CD8-positive, alpha-beta memory T cell (primary cell): ENCODE measurements around the gene POLL. TPM values are rescaled to one million over a fixed set of nuclear protein-coding genes. Genes with fewer than 3 reads are reported as not detected.
A peak's percentile ranks its signal among the peaks of the same experiment; 100 is the strongest.

Experiments
- CTCF ChIA-PET: fragments of 350-600 bp; sonication (Branson Sonifier 250); formaldehyde crosslinking; loops from one replicate; lab custom pipeline; 2021; ENCODE audit warnings: antibody characterized with exemption; lab: Charles Lee
- POLR2A ChIA-PET: fragments of 350-600 bp; sonication (Branson Sonifier 250); formaldehyde crosslinking; loops from one replicate; lab custom pipeline; 2021; ENCODE audit warnings: antibody characterized with exemption; lab: Charles Lee
- DNase-seq, 5 donors: peaks; one replicate each; pipeline versions ENCODE4 v3.0.0 to v3.0.0-alpha.2; 2020 to 2022; ENCODE audit warnings: mixed read lengths in 1 of 5
- H3K27ac ChIP-seq: one replicate; pipeline ENCODE4 v1.7.0; 2013; ENCODE audit warnings: low read depth, mild to moderate bottlenecking, low read length, moderate library complexity
- H3K27me3 ChIP-seq: 2 replicates; pipeline ENCODE4 v1.7.0; 2013; ENCODE audit warnings: low read length, mild to moderate bottlenecking; ENCODE audit not compliant: insufficient read depth, poor library complexity, severe bottlenecking
- H3K36me3 ChIP-seq: 2 replicates; pipeline ENCODE4 v1.7.0; 2013; ENCODE audit warnings: mild to moderate bottlenecking, low read length, moderate library complexity; ENCODE audit not compliant: insufficient read depth
- H3K4me1 ChIP-seq: 2 replicates; pipeline ENCODE4 v1.7.0; 2013; ENCODE audit warnings: mild to moderate bottlenecking, low read length, moderate library complexity; ENCODE audit not compliant: insufficient read depth
- H3K4me3 ChIP-seq: 2 replicates; pipeline ENCODE4 v1.7.0; 2013; ENCODE audit warnings: mild to moderate bottlenecking, low read length
- H3K9me3 ChIP-seq: 2 replicates; pipeline ENCODE4 v1.7.0; 2013; ENCODE audit warnings: mild to moderate bottlenecking, low read length
- H3K27ac Mint-ChIP-seq, 8 donors: one replicate each; pipeline ENCODE4 v1.8.0; 2020 to 2021; ENCODE audit warnings: mixed read lengths in 8 of 8, mild to moderate bottlenecking in 6 of 8, inconsistent platforms in 3 of 8, moderate library complexity in 3 of 8
- H3K27me3 Mint-ChIP-seq, 2 donors: one replicate each; pipeline ENCODE4 v1.8.0; 2020 to 2021; ENCODE audit warnings: mixed read lengths in 2 of 2, mild to moderate bottlenecking in 1 of 2, moderate library complexity in 1 of 2
- H3K36me3 Mint-ChIP-seq, 3 donors: one replicate each; pipeline ENCODE4 v1.8.0; 2020 to 2021; ENCODE audit warnings: mixed read lengths in 3 of 3, inconsistent platforms in 1 of 3, mild to moderate bottlenecking in 1 of 3
- H3K4me1 Mint-ChIP-seq, 3 donors: one replicate each; pipeline ENCODE4 v1.8.0; 2020 to 2021; ENCODE audit warnings: mixed read lengths in 3 of 3, inconsistent platforms in 1 of 3, mild to moderate bottlenecking in 1 of 3
- H3K4me3 Mint-ChIP-seq, 7 donors: one replicate each; pipeline ENCODE4 v1.8.0; 2020 to 2021; ENCODE audit warnings: mixed read lengths in 7 of 7, mild to moderate bottlenecking in 6 of 7, moderate library complexity in 4 of 7, inconsistent platforms in 2 of 7
- H3K9me3 Mint-ChIP-seq, 5 donors: one replicate each; pipeline ENCODE4 v1.8.0; 2020 to 2022; ENCODE audit warnings: mixed read lengths in 5 of 5, mild to moderate bottlenecking in 3 of 5, moderate library complexity in 2 of 5, inconsistent platforms in 1 of 5
- polyA plus RNA-seq: library from polyadenylated mRNA; unstranded; fragments of 300-500 nt; fragmentation: Illumina TruSeq; gene quantifications from one replicate; pipeline ENCODE4 v1.2.3, GENCODE V29; 2021
- total RNA-seq, 2 experiments: library from RNA; stranded (reverse); gene quantifications; one replicate each; pipeline ENCODE4 v1.2.3, GENCODE V29; 2021

The POLL gene
- total and polyA plus RNA-seq, 3 experiments from 2014 or later: 15.9 to 32.6 (median 30.9) TPM

DNA sequence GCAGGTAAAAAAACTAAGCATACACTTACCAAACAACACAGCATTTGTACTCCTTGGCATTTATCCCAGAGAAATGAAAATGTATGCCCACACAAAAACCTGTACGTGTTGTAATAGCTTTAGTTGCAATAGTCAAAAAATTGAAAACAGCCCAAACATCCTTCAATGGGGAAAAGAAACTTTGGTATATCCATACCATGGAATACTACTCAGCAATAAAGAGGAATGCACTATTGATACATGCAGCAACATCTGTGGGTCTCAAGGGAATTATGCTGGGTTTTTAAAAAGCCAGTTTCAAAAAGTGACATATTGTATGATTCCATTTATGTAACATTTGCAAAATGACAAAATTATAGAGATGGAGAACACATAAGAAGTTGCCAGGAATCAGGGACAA is 35.5 kb upstream of the POLL start:
- Histone ChIP-seq H3K36me3 (peaks cover 37% of the 10 kb centered on the region), H3K4me3 (no peak overlapping the region), H3K27ac (no peak overlapping the region), H3K4me1 (no peaks in the 10 kb centered on the region), H3K27me3 (no peaks in the 10 kb centered on the region), H3K9me3 (no peaks in the 10 kb centered on the region)
- H3K36me3 Mint-ChIP-seq: peaks cover 0 to 89% (median 14%) of the 10 kb centered on the region in 3 donors
- H3K27ac Mint-ChIP-seq: peak overlapping the region in 2 of 8 donors; percentile 17 to 27
- no peak overlapping the region for H3K4me3 Mint-ChIP-seq
- H3K27me3 Mint-ChIP-seq: no peaks in the 10 kb centered on the region
- H3K9me3 Mint-ChIP-seq: no peaks in the 10 kb centered on the region
- POLR2A ChIA-PET: no interaction called here
- H3K4me1 Mint-ChIP-seq: peaks cover 8 to 23% (median 10%) of the 10 kb centered on the region in 3 donors
- CTCF ChIA-PET: no interaction called here
- no peak for DNase-seq

- Mint-ChIP-seq H3K4me3 (peak overlapping the region in 1 of 7 donors; percentile 68), H3K4me1 (peaks cover 3 to 4% (median 4%) of the 10 kb centered on the region in 3 donors), H3K9me3 (no peaks in the 10 kb centered on the region), H3K27me3 (no peaks in the 10 kb centered on the region), H3K36me3 (peaks cover 0 to 92% (median 10%) of the 10 kb centered on the region in 3 donors), H3K27ac (peak overlapping the region in 3 of 8 donors; percentile 21 to 95 (median 58))
- Histone ChIP-seq H3K27me3 (no peaks in the 10 kb centered on the region), H3K36me3 (peaks cover 36% of the 10 kb centered on the region), H3K9me3 (no peaks in the 10 kb centered on the region), H3K4me1 (no peaks in the 10 kb centered on the region), H3K27ac (no peak overlapping the region), H3K4me3 (no peak overlapping the region)
- POLR2A ChIA-PET: no interaction called here
- CTCF ChIA-PET: no interaction called here
- DNase-seq: no peak
Observed at GRCh38 chr10:101619983-101620382, 31.9 kb upstream of the POLL start.

DNA sequence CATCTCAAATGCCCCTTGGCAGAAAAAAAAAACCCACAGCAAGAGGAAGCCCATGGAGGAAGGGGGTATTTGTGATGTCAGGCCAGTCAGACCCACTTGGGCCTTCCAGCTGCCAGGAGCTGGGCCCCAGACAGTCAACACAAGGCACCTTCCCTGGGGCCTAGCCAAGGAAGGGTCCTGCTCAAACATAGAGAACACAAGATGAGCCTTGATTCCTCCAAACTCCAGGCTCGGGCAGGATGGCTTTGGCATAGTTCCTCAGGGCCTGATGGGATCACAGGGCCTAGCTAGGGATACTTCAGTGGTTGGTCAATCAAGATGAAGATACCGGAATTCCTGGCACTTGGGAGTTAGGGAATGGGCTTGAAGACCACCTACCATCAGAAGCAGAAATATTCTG is 30.8 kb upstream of the POLL start:
- ChIA-PET CTCF (interaction anchor here (1.1 kb wide), 1 partner anchor 11 kb away, joined by 3 read pairs; no protein-coding TSS in a partner anchor), POLR2A (no interaction called here)
- no peaks in the 10 kb centered on the region for H3K27me3 ChIP-seq
- H3K4me1 ChIP-seq: no peaks in the 10 kb centered on the region
- no peak overlapping the region for H3K27ac ChIP-seq
- Mint-ChIP-seq H3K36me3 (peaks cover 0 to 88% (median 8%) of the 10 kb centered on the region in 3 donors), H3K4me1 (peaks cover 0 to 4% (median 3%) of the 10 kb centered on the region in 3 donors), H3K27ac (peak overlapping the region in 3 of 8 donors; percentile 14 to 47 (median 27)), H3K9me3 (no peaks in the 10 kb centered on the region), H3K4me3 (no peak overlapping the region), H3K27me3 (no peaks in the 10 kb centered on the region)
- DNase-seq: no peak
- H3K4me3 ChIP-seq: no peak overlapping the region
- no peaks in the 10 kb centered on the region for H3K9me3 ChIP-seq
- peaks cover 33% of the 10 kb centered on the region for H3K36me3 ChIP-seq

DNA sequence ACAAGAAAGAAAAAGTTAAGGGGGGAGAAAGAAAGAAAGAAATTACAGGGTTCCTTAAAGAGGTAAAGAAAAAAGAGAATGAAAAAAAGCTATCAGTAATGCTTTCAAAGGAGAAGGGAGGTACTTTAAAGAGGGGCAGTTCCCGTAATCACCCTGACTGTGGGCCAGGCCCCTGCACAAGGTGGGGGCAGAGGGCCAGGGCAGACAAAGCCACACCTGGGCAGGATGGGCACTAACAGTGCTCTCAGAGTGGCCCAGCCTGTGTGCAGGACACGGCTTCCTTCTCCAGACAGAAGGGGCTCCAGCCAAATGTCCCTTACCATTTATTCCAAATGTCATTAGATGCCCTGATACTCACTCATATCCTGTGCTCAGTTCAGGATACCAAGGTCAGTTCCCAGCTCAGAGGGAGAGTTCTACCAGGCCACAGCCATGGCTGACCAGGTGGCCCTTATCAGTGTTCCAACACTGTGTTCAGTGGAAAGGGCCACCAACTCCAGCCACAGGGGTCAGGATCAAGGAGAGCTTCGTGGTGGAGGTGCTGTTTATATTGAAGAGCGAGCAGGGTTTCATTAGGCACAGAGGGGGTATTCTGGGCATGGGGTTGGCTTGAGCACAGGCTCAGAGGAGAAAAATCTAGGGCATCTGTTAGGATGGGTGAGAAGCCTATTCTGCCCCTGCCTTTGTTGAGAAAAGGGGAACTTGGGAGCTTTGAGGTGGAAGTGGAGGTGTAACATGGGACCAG is 29.9 kb upstream of the POLL start:
- Histone ChIP-seq H3K27ac (no peak overlapping the region), H3K36me3 (peaks cover 30% of the 10 kb centered on the region), H3K9me3 (no peaks in the 10 kb centered on the region), H3K4me1 (no peaks in the 10 kb centered on the region), H3K27me3 (no peaks in the 10 kb centered on the region), H3K4me3 (no peak overlapping the region)
- no peak for DNase-seq
- Mint-ChIP-seq H3K27ac (peak overlapping the region in 4 of 8 donors; percentile 72 to 84 (median 74)), H3K4me3 (no peak overlapping the region), H3K9me3 (no peaks in the 10 kb centered on the region), H3K36me3 (peaks cover 0 to 86% (median 4%) of the 10 kb centered on the region in 3 donors), H3K4me1 (peaks cover 0 to 3% (median 0%) of the 10 kb centered on the region in 3 donors), H3K27me3 (no peaks in the 10 kb centered on the region)
- ChIA-PET CTCF (no interaction called here), POLR2A (no interaction called here)

- Mint-ChIP-seq H3K9me3 (no peaks in the 10 kb centered on the region), H3K27me3 (no peaks in the 10 kb centered on the region), H3K27ac (peak overlapping the region in 5 of 8 donors; percentile 19 to 84 (median 73)), H3K4me1 (peaks cover 0 to 3% (median 0%) of the 10 kb centered on the region in 3 donors), H3K4me3 (no peak overlapping the region), H3K36me3 (peaks cover 0 to 83% (median 2%) of the 10 kb centered on the region in 3 donors)
- no peak for DNase-seq
- Histone ChIP-seq H3K36me3 (peaks cover 30% of the 10 kb centered on the region), H3K9me3 (no peaks in the 10 kb centered on the region), H3K27me3 (no peaks in the 10 kb centered on the region), H3K27ac (no peak overlapping the region), H3K4me1 (no peaks in the 10 kb centered on the region), H3K4me3 (no peak overlapping the region)
- POLR2A ChIA-PET: no interaction called here
- CTCF ChIA-PET: no interaction called here
Observed at GRCh38 chr10:101617102-101617823, 29.2 kb upstream of the POLL start.

DNA sequence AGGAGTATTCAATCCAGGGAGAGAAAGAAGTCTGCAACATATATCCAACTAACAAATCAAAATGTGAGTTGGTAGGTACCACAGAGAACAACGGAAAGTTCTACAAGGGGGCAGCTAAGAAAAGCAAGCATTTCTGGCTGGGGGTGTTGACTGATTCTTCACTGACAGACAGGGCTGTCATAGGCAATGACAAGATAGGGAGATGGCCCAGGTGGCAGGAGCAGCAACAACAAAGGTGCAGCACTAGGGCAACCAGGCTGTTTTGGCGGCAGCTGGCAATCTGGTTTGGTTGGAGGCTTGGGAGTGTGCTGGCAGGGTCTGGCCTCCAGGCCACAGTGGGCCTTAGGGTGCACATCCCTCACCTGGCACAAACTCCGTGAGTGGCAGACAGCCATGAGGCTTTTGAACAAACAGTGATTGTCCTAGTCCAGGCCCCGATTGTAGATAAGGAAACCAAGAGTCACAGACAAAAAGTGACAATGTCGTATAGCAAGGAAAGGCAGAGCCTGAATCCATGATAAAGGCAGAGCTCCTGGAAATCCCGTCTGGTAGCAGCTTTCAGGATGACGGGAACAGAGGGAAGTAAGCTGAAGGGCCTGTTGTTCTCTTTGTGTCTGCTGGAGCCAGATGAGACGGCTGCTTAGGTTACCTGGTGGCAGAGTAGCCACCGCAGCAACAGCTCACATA is 28.5 kb upstream of the POLL start:
- Mint-ChIP-seq H3K4me3 (no peak overlapping the region), H3K27ac (peak overlapping the region in 3 of 8 donors; percentile 19 to 82 (median 68)), H3K36me3 (peaks cover 0 to 83% (median 3%) of the 10 kb centered on the region in 3 donors), H3K9me3 (no peaks in the 10 kb centered on the region), H3K4me1 (peaks cover 0 to 3% (median 3%) of the 10 kb centered on the region in 3 donors), H3K27me3 (no peaks in the 10 kb centered on the region)
- ChIA-PET POLR2A (no interaction called here), CTCF (interaction anchor here (0.6 kb wide), 1 partner anchor 833 kb away, joined by 3 read pairs; no protein-coding TSS in a partner anchor)
- H3K9me3 ChIP-seq: no peaks in the 10 kb centered on the region
- H3K27ac ChIP-seq: no peak overlapping the region
- no peak for DNase-seq
- H3K4me1 ChIP-seq: no peaks in the 10 kb centered on the region
- H3K27me3 ChIP-seq: no peaks in the 10 kb centered on the region
- H3K4me3 ChIP-seq: no peak overlapping the region
- H3K36me3 ChIP-seq: peaks cover 35% of the 10 kb centered on the region

DNA sequence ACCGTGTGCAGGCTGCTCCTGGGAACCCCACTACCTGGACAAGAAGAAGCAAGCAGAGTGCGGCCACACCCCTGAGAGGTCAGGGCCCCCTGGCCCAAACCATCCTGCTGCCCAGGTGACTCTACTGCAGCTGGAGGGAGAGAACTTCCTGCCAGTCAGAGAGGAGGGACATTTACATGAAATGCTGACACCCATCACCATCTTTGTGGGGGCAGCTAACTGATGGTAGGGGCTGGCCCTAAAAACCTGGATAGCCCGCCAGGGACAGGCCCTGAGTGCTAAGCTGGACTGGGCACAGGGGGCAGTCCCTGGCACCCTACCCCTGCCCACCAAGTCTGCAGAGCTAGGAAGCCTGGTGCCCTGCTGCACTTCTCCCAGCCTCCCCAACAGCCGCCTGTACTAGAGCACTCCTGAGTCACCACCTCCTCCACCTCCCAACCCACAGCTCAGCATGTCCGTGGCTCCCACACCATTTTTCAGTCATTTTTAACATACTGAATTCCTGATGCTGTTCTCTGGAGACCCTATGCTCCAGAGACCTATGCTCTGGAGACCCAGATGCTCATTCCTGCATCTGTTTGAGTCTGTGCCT is 27.6 kb upstream of the POLL start:
- DNase-seq: no peak
- Histone ChIP-seq H3K4me1 (no peaks in the 10 kb centered on the region), H3K9me3 (no peaks in the 10 kb centered on the region), H3K36me3 (peaks cover 36% of the 10 kb centered on the region), H3K27ac (no peak overlapping the region), H3K4me3 (no peak overlapping the region), H3K27me3 (no peaks in the 10 kb centered on the region)
- ChIA-PET CTCF (no interaction called here), POLR2A (no interaction called here)
- no peaks in the 10 kb centered on the region for H3K27me3 Mint-ChIP-seq
- H3K4me1 Mint-ChIP-seq: peaks cover 0 to 3% (median 3%) of the 10 kb centered on the region in 3 donors
- no peak overlapping the region for H3K4me3 Mint-ChIP-seq
- peaks cover 0 to 83% (median 5%) of the 10 kb centered on the region in 3 donors for H3K36me3 Mint-ChIP-seq
- H3K27ac Mint-ChIP-seq: peak overlapping the region in 3 of 8 donors; percentile 76 to 82 (median 81)
- H3K9me3 Mint-ChIP-seq: no peaks in the 10 kb centered on the region
